GM23248 (cell line): ENCODE results near the gene KCND1. TPM values are rescaled to one million over a fixed set of nuclear protein-coding genes. Genes with fewer than 3 reads are reported as not detected.

Experiments
- DNase-seq: peaks from one replicate; pipeline ENCODE4 v3.0.0-alpha.2; 2015
- H2AFZ ChIP-seq: fragments of 200-600 bp; sonication (generic); 2 replicates; pipeline ENCODE4 v1.6.1; 2016; ENCODE audit warnings: antibody characterized with exemption
- H3F3A ChIP-seq: fragments of 200-600 bp; sonication (generic); 2 replicates; pipeline ENCODE4 v1.6.1; 2016; ENCODE audit warnings: mild to moderate bottlenecking, antibody characterized with exemption, mixed run types; ENCODE audit not compliant: insufficient read depth
- H3K27ac ChIP-seq: fragments of 200-600 bp; sonication (generic); 2 replicates; pipeline ENCODE4 v1.5.1; 2016; ENCODE audit warnings: mild to moderate bottlenecking
- H3K27me3 ChIP-seq: fragments of 200-600 bp; sonication (generic); replicated peaks from 2 replicates; pipeline ENCODE4 v1.6.1; 2016; ENCODE audit warnings: mild to moderate bottlenecking; ENCODE audit not compliant: insufficient read depth
- H3K36me3 ChIP-seq: fragments of 200-600 bp; sonication (generic); 2 replicates; pipeline ENCODE4 v1.6.1; 2016; ENCODE audit warnings: low read depth, mild to moderate bottlenecking
- H3K4me1 ChIP-seq: fragments of 200-600 bp; sonication (generic); 2 replicates; pipeline ENCODE4 v1.6.1; 2016; ENCODE audit warnings: mild to moderate bottlenecking; ENCODE audit not compliant: insufficient read depth
- H3K4me2 ChIP-seq: fragments of 200-600 bp; sonication (generic); one replicate; pipeline ENCODE4 v1.6.1; 2016; ENCODE audit warnings: mild to moderate bottlenecking; ENCODE audit not compliant: unreplicated experiment
- H3K4me3 ChIP-seq: fragments of 200-600 bp; sonication (generic); 2 replicates; pipeline ENCODE4 v1.5.1; 2016; ENCODE audit warnings: mild to moderate bottlenecking
- H3K79me2 ChIP-seq: fragments of 200-600 bp; sonication (generic); 2 replicates; pipeline ENCODE4 v1.6.1; 2016; ENCODE audit warnings: mild to moderate bottlenecking; ENCODE audit not compliant: insufficient read depth
- H3K9ac ChIP-seq: fragments of 200-600 bp; sonication (generic); 2 replicates; pipeline ENCODE4 v1.6.1; 2016; ENCODE audit warnings: mild to moderate bottlenecking
- H3K9me2 ChIP-seq: fragments of 200-600 bp; sonication (generic); 2 replicates; pipeline ENCODE4 v1.6.1; 2016; ENCODE audit warnings: mixed run types, mild to moderate bottlenecking, moderate library complexity; ENCODE audit not compliant: insufficient read depth
- H3K9me3 ChIP-seq: fragments of 200-600 bp; sonication (generic); one replicate; pipeline ENCODE4 v1.6.1; 2017; ENCODE audit warnings: low read depth
- H4K20me1 ChIP-seq: fragments of 200-600 bp; sonication (generic); 2 replicates; pipeline ENCODE4 v1.6.0; 2016; ENCODE audit not compliant: insufficient read depth
- EZH2 ChIP-seq: fragments of 200-600 bp; sonication (generic); IDR thresholded peaks from 2 replicates; pipeline ENCODE4 v1.6.1; 2018; ENCODE audit warnings: antibody characterized with exemption, mild to moderate bottlenecking; ENCODE audit not compliant: insufficient read depth, poor library complexity, severe bottlenecking
- EZH2phosphoT487 ChIP-seq: fragments of 200-600 bp; sonication (generic); IDR thresholded peaks from 2 replicates; pipeline ENCODE4 v1.6.1; 2018; ENCODE audit warnings: antibody characterized with exemption, moderate library complexity, mild to moderate bottlenecking, low read depth; ENCODE audit not compliant: insufficient read depth
- WGBS, 2 experiments: methylation state at CpG; one replicate each; pipeline ENCODE4 v1.1.6; 2015 to 2017; ENCODE audit warnings: low lambda C conversion rate in 2 of 2, low coverage in 1 of 2; ENCODE audit errors: missing lambda C conversion rate in 2 of 2; 5-methylcytosine and 5-hydroxymethylcytosine counted together
- in situ Hi-C: fragments of 300-500 bp; cut with MboI; formaldehyde crosslinking; loops from 2 replicates; pipeline ENCODE4 v1.15.0; 2020
- polyA plus RNA-seq: library from polyadenylated mRNA; unstranded; fragments of >200 nt; fragmentation: Nextera tagmentation; extraction: Ambion mirVana; gene quantifications from 2 replicates; pipeline ENCODE4 v1.2.1, GENCODE V29; 2016
- total RNA-seq: library from RNA; depleted of rRNA; stranded (reverse); fragments of >200 nt; shearing (Covaris generic); gene quantifications from 2 replicates; pipeline ENCODE4 v1.2.3, GENCODE V29; 2014

Gene KCND1
- total and polyA plus RNA-seq, 2 experiments from 2014 or later = 0.65 to 0.69 TPM

DNA sequence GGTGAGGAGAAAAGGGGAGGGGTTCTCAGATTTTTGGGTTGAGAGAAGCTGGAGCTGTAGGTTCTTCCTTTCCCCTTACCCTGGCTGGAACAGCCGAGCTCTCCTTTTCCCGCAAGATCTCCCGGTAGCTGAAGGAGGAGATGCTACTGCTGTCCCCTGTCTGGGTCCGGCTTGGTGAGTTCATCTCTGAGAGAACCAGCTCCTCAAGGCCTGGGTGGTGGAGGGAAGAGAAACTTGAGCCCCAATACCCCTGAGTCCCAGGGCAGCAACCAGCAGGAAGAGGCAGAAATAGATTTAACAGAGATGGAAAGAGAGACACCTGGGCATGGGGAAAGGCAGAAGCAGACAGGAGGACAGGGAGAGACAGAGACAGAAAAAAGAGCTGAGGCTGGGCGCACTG, 6.6 kb upstream of the KCND1 start:
- TF ChIP-seq EZH2phosphoT487 (no peak), EZH2 (no peak)
- WGBS, 2 experiments = 92 to 98% methylated on average over 4 to 5 of the region's 5 CpGs
- no peaks in the 10 kb centered on the region for H4K20me1 ChIP-seq

DNA sequence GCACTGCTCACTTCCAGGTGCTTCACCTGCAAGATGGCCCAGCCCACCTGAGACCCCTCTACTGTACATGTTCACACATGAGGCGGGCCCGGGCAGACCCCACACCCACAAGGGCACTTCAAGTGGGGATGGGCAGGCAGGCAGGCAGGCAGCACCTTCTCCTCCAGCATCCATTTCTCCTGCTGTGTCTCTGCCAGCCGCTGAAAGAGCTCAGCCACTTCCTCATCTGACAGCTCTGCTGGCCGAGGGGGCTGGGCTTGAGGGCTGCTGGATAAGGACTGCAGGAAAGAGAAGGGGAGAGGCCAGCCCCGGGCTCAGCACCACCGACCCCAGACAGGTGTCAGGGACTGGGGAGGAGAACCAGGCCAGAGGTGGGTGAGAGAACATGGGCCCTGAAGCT, 4.4 kb upstream of the KCND1 start:
- TF ChIP-seq EZH2phosphoT487 (no peak), EZH2 (no peak)

More for the DNA sequence above, 6.6 kb upstream of the KCND1 start:
- Histone ChIP-seq H3K4me3 (no peak overlapping the region), H3K9me2 (no peaks in the 10 kb centered on the region), H3K36me3 (no peaks in the 10 kb centered on the region), H3K79me2 (no peaks in the 10 kb centered on the region), H3K27me3 (no peaks in the 10 kb centered on the region), H3K4me1 (no peaks in the 10 kb centered on the region), H3K4me2 (no peak overlapping the region), H3K9ac (no peak overlapping the region), H3K9me3 (no peaks in the 10 kb centered on the region), H2AFZ (no peak overlapping the region), H3F3A (no peaks in the 10 kb centered on the region), H3K27ac (no peak overlapping the region)
- in situ Hi-C loops = no loop called here
- no peak for DNase-seq

DNA sequence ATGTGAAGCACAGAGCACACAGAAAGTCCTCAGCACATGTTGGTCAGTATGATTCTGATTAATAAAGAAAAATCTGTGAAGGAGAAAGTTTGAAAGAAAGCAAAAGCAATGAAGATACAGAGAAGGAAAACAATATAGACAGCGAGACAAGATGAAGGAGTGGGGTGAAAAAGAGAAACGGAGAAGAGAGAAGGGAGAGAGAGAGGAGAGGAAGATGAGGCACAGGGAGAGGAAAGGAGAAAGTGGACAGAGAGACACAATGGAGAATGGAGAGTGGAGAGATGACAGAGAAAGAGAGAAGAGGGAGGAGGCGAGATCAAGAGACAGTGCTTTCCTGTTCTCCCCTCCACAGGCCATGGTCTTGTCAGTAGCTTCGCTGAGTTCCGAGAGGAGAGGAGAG, 3.9 kb upstream of the KCND1 start:
- TF ChIP-seq EZH2phosphoT487 (no peak), EZH2 (no peak)
- Histone ChIP-seq H3K9me3 (no peaks in the 10 kb centered on the region), H3K36me3 (no peaks in the 10 kb centered on the region), H2AFZ (no peak overlapping the region), H3F3A (no peaks in the 10 kb centered on the region), H3K9ac (no peak overlapping the region), H3K27ac (no peak overlapping the region), H4K20me1 (no peaks in the 10 kb centered on the region), H3K4me2 (no peak overlapping the region), H3K27me3 (no peaks in the 10 kb centered on the region), H3K4me1 (no peaks in the 10 kb centered on the region), H3K4me3 (no peak overlapping the region), H3K9me2 (no peaks in the 10 kb centered on the region), H3K79me2 (no peaks in the 10 kb centered on the region)
- in situ Hi-C loops = no loop called here
- 85 to 100% methylated on average over 3 to 5 of the region's 5 CpGs for WGBS, 2 experiments
- no peak for DNase-seq

More for the DNA sequence above, 4.4 kb upstream of the KCND1 start:
- no peak overlapping the region for H3K4me3 ChIP-seq
- no peak for DNase-seq
- in situ Hi-C loops = no loop called here
- no peak overlapping the region for H3K4me2 ChIP-seq
- H3K79me2 ChIP-seq = no peaks in the 10 kb centered on the region
- no peaks in the 10 kb centered on the region for H4K20me1 ChIP-seq
- H3K9me3 ChIP-seq = no peaks in the 10 kb centered on the region
- H3K27ac ChIP-seq = no peak overlapping the region
- no peaks in the 10 kb centered on the region for H3F3A ChIP-seq
- 95 to 100% methylated on average over 3 to 6 of the region's 6 CpGs for WGBS, 2 experiments
- no peaks in the 10 kb centered on the region for H3K36me3 ChIP-seq
- H2AFZ ChIP-seq = no peak overlapping the region
- H3K4me1 ChIP-seq = no peaks in the 10 kb centered on the region
- no peak overlapping the region for H3K9ac ChIP-seq
- H3K9me2 ChIP-seq = no peaks in the 10 kb centered on the region
- H3K27me3 ChIP-seq = no peaks in the 10 kb centered on the region

DNA sequence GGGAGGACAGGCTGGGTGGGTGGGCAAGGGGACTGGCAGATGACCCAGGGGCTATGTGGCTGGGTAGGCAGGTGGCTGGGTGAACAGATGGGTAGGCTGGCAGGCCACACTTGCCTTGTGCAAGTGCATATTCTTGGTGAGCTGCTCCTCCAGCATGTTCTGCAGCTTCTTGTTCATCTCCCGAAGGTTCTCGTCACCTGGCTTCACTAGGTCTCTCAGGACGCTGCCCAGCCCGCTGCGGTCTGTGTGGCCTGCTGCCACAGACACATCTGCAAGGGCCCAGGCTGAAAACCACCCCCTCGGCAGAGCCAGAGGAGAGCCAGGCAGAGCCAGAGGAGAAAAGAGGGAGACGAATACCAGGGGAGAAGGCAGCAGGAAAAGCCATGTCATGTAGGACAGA, 3.4 kb upstream of the KCND1 start:
- H3K4me2 ChIP-seq = no peak overlapping the region
- H2AFZ ChIP-seq = no peak overlapping the region
- H3K4me1 ChIP-seq = no peaks in the 10 kb centered on the region
- no peaks in the 10 kb centered on the region for H3K27me3 ChIP-seq
- H3K36me3 ChIP-seq = no peaks in the 10 kb centered on the region
- no peaks in the 10 kb centered on the region for H3K79me2 ChIP-seq
- in situ Hi-C loops = no loop called here
- TF ChIP-seq EZH2 = no peak
- no peak for TF ChIP-seq EZH2phosphoT487
- no peak overlapping the region for H3K4me3 ChIP-seq
- H4K20me1 ChIP-seq = no peaks in the 10 kb centered on the region
- WGBS, 2 experiments = 77 to 78% methylated on average over 6 to 7 of the region's 7 CpGs
- no peak overlapping the region for H3K27ac ChIP-seq
- no peaks in the 10 kb centered on the region for H3K9me2 ChIP-seq
- no peaks in the 10 kb centered on the region for H3K9me3 ChIP-seq
- DNase-seq = no peak
- no peaks in the 10 kb centered on the region for H3F3A ChIP-seq
- H3K9ac ChIP-seq = no peak overlapping the region

DNA sequence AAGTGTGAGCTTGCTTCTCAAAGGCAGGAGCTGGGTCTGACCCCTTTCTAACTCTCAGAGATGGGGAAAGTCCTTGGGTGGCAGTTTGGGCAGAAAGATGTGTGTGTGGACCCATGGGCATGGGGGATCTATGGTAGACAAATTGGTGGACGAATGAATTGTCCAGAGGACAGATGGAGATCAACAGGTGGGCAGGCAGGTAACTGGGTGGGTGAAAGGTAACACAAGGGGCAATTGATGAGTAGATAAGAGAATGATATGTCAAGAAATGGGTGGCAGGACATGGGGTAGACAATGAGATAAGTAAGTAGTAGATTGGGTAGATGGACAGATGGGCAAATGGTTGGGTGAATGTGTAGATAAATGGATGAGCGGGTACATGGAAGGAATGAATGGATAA, 2.9 kb upstream of the KCND1 start:
- Histone ChIP-seq H3K9ac (no peak overlapping the region), H3K9me3 (no peaks in the 10 kb centered on the region), H3K27me3 (no peaks in the 10 kb centered on the region), H3K79me2 (no peaks in the 10 kb centered on the region), H2AFZ (no peak overlapping the region), H3K36me3 (no peaks in the 10 kb centered on the region), H3K4me1 (no peaks in the 10 kb centered on the region), H3K4me3 (no peak overlapping the region), H3K27ac (no peak overlapping the region), H3F3A (no peaks in the 10 kb centered on the region), H4K20me1 (no peaks in the 10 kb centered on the region), H3K9me2 (no peaks in the 10 kb centered on the region), H3K4me2 (no peak overlapping the region)
- in situ Hi-C loops = no loop called here
- TF ChIP-seq EZH2 = no peak
- no peak for TF ChIP-seq EZH2phosphoT487
- DNase-seq = no peak
- WGBS, 2 experiments = 97 to 100% methylated on average over 2 of the region's 2 CpGs
